ENCODE results near the gene SCAMP4. TPM values are rescaled to one million over a fixed set of nuclear protein-coding genes. Genes with fewer than 3 reads are reported as not detected.

The SCAMP4 gene
- total RNA-seq, 4 donors from 2014 or later = 26.6 to 76.5 (median 59.3) TPM

DNA sequence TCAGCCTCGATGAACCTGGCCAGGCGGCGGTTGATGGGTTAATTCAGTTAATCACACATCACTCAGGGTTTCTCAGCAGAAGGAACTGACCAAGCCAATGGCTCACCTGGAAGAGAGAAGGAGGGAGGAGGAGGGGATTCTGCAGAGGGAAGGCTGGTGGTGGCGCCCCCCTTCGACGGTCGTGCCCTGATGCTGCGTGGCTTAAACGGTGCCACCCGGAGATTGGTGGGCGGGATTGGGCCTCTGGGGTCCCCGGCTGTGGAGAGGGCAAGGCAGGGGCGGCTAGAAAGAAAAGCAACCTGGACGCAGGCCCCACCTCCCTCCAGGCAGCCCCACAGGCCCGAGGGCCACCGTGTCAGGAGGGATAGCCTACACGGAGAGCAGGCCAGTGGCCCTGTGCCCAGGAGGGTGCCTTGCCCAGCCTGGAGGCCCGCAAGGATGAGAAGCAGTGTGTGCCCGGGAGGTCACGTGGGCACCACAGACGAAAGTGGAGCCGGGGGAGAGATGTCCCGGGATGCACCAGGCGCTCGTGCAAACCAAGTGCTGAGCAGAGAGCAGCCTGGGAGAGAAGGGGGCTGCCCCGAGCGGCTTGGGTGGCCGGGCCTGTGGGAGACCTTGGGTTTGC, 51.8 kb downstream of the SCAMP4 start:
- H3K4me3 ChIP-seq = no peak overlapping the region
- TF ChIP-seq, protein P1, sequence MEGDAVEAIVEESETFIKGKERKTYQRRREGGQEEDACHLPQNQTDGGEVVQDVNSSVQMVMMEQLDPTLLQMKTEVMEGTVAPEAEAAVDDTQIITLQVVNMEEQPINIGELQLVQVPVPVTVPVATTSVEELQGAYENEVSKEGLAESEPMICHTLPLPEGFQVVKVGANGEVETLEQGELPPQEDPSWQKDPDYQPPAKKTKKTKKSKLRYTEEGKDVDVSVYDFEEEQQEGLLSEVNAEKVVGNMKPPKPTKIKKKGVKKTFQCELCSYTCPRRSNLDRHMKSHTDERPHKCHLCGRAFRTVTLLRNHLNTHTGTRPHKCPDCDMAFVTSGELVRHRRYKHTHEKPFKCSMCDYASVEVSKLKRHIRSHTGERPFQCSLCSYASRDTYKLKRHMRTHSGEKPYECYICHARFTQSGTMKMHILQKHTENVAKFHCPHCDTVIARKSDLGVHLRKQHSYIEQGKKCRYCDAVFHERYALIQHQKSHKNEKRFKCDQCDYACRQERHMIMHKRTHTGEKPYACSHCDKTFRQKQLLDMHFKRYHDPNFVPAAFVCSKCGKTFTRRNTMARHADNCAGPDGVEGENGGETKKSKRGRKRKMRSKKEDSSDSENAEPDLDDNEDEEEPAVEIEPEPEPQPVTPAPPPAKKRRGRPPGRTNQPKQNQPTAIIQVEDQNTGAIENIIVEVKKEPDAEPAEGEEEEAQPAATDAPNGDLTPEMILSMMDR (IDR thresholded peaks at IDR 0.05) = no peak
- no peak for TF ChIP-seq EP300 (IDR thresholded peaks at IDR 0.05)
- no peak for TF ChIP-seq POLR2A (IDR thresholded peaks at IDR 0.05; ENCODE audit: low read depth)
- no peak for TF ChIP-seq POLR2AphosphoS5 (IDR thresholded peaks at IDR 0.05)
- H3K27me3 ChIP-seq = no peaks in the 10 kb centered on the region
- intact Hi-C loops (cut with DNase I) = no loop called here
- H3K4me1 ChIP-seq = peaks cover 0 to 36% (median 20%) of the 10 kb centered on the region in 4 donors
- WGBS = 77% methylated on average over 16 of the region's 28 CpGs
- peaks cover 7 to 35% (median 24%) of the 10 kb centered on the region in 4 donors for H3K36me3 ChIP-seq
- no peaks in the 10 kb centered on the region for H3K9me3 ChIP-seq
- no peak for DNase-seq (ENCODE audit: extremely low spot score)
- no peak overlapping the region for H3K27ac ChIP-seq (replicated peaks in 1 of 4)

- intact Hi-C loops (cut with DNase I) = no loop called here
- Histone ChIP-seq H3K4me1 (peaks cover 0 to 36% (median 18%) of the 10 kb centered on the region in 4 donors), H3K9me3 (no peaks in the 10 kb centered on the region), H3K27ac (replicated peaks in 1 of 4) (no peak overlapping the region), H3K4me3 (no peak overlapping the region), H3K36me3 (peaks cover 3 to 30% (median 23%) of the 10 kb centered on the region in 4 donors), H3K27me3 (no peaks in the 10 kb centered on the region)
- WGBS = 87% methylated on average over 27 of the region's 40 CpGs
- TF ChIP-seq, protein P1 (IDR thresholded peaks at IDR 0.05) = no peak
- no peak for TF ChIP-seq POLR2AphosphoS5 (IDR thresholded peaks at IDR 0.05)
- no peak for TF ChIP-seq POLR2A (IDR thresholded peaks at IDR 0.05; ENCODE audit: low read depth)
- no peak for TF ChIP-seq EP300 (IDR thresholded peaks at IDR 0.05)
- DNase-seq (ENCODE audit: extremely low spot score) = no peak
Measured at GRCh38 chr19:1957562-1958248, 52.5 kb downstream of the SCAMP4 start.

GRCh38 chr19:1959928-1960589, 54.9 kb downstream of the SCAMP4 start:
- no peak for DNase-seq (ENCODE audit: extremely low spot score)
- intact Hi-C loops (cut with DNase I) = no loop called here
- 92% methylated on average over 31 of the region's 32 CpGs for WGBS

GRCh38 chr19:1961000-1961883, 56.0 kb downstream of the SCAMP4 start:
- no peak for DNase-seq (ENCODE audit: extremely low spot score)
- Histone ChIP-seq H3K9me3 (no peaks in the 10 kb centered on the region), H3K27ac (replicated peaks in 1 of 4) (no peak overlapping the region), H3K4me3 (no peak overlapping the region), H3K4me1 (peaks cover 0 to 18% (median 12%) of the 10 kb centered on the region in 4 donors), H3K36me3 (peaks cover 0 to 22% (median 7%) of the 10 kb centered on the region in 4 donors), H3K27me3 (no peaks in the 10 kb centered on the region)
- intact Hi-C loops (cut with DNase I) = no loop called here
- no peak for TF ChIP-seq EP300 (IDR thresholded peaks at IDR 0.05)
- TF ChIP-seq POLR2A (IDR thresholded peaks at IDR 0.05; ENCODE audit: low read depth) = no peak
- TF ChIP-seq POLR2AphosphoS5 (IDR thresholded peaks at IDR 0.05) = no peak
- TF ChIP-seq, protein P1 (IDR thresholded peaks at IDR 0.05) = no peak
- 92% methylated on average over 20 of the region's 42 CpGs for WGBS

More at GRCh38 chr19:1959928-1960589, 54.9 kb downstream of the SCAMP4 start:
- TF ChIP-seq, protein P1 (IDR thresholded peaks at IDR 0.05) = no peak
- TF ChIP-seq POLR2AphosphoS5 (IDR thresholded peaks at IDR 0.05) (no peak), POLR2A (IDR thresholded peaks at IDR 0.05; ENCODE audit: low read depth) (no peak), EP300 (IDR thresholded peaks at IDR 0.05) (no peak)
- peaks cover 0 to 17% (median 11%) of the 10 kb centered on the region in 4 donors for H3K36me3 ChIP-seq
- H3K27ac ChIP-seq (replicated peaks in 1 of 4) = no peak overlapping the region
- H3K9me3 ChIP-seq = no peaks in the 10 kb centered on the region
- no peak overlapping the region for H3K4me3 ChIP-seq
- peaks cover 0 to 24% (median 18%) of the 10 kb centered on the region in 4 donors for H3K4me1 ChIP-seq
- no peaks in the 10 kb centered on the region for H3K27me3 ChIP-seq

Measured in esophagus muscularis mucosa (tissue), 4 donors.